ENCODE measurements around the gene PSEN2. TPM values are rescaled to one million over a fixed set of nuclear protein-coding genes. Genes with fewer than 3 reads are reported as not detected.

Gene PSEN2
- total and polyA plus RNA-seq, 10 of the 15 experiments (the other 5 are each of a cell fraction or from before 2014, with no cell fraction given) = 0.90 to 13.3 (median 7.0) TPM

GRCh38 chr1:226939438-226940028 lies 69.1 kb downstream of the PSEN2 start (continued):
- no peak for TF ChIP-seq PAX5 (IDR thresholded peaks at IDR 0.05; ENCODE audit: borderline replicate concordance, low read depth, low read length)
- TF ChIP-seq RCOR1 (conservative IDR thresholded peaks at IDR 0.05; ENCODE audit: low read depth, low read length) = no peak
- 0 out of 4 replicates have a peak, but pooled peaks of 1 of the 2 experiments have one; percentile 28 for TF ChIP-seq IKZF2 (IDR thresholded peaks at IDR 0.05)
- 0 out of 3 replicates have a peak, but pooled peaks of 1 of the 2 experiments have one; percentile 7 for TF ChIP-seq EGR1 (IDR thresholded peaks at IDR 0.05; ENCODE audit: borderline replicate concordance in 1 of 2, low read depth in 2 of 2, low read length in 2 of 2)
- no peak for TF ChIP-seq NR2C2 (IDR thresholded peaks at IDR 0.05; ENCODE audit: borderline replicate concordance, control insufficient read depth, insufficient read length, low read depth)
- TF ChIP-seq SMAD1 (IDR thresholded peaks at IDR 0.05; ENCODE audit: low read depth, partially characterized antibody) = no peak
- TF ChIP-seq NKRF (conservative IDR thresholded peaks at IDR 0.05) = peak; percentile 73
- TF ChIP-seq TBL1XR1 (IDR thresholded peaks at IDR 0.05; ENCODE audit: low read depth, low read length) = no peak
- TF ChIP-seq ATF3 (IDR thresholded peaks at IDR 0.05; ENCODE audit: borderline replicate concordance, extremely low read depth, low read depth, low read length) = no peak
- no peak for TF ChIP-seq ZNF24 (IDR thresholded peaks at IDR 0.05)
- no peak for TF ChIP-seq BMI1 (IDR thresholded peaks at IDR 0.05; ENCODE audit: borderline replicate concordance)
- TF ChIP-seq TARDBP (IDR thresholded peaks at IDR 0.05; ENCODE audit: borderline replicate concordance) = peak; percentile 80; the same call in 1 of the 2 replicates
- TF ChIP-seq HDAC6 (IDR thresholded peaks at IDR 0.05; ENCODE audit: unreplicated experiment) = no peak
- TF ChIP-seq PAX8 (IDR thresholded peaks at IDR 0.05) = no peak
- TF ChIP-seq KDM1A (IDR thresholded peaks at IDR 0.05; ENCODE audit: borderline replicate concordance) = no peak
- no peak for TF ChIP-seq RAD51 (IDR thresholded peaks at IDR 0.05)
- no peak for TF ChIP-seq IRF4 (IDR thresholded peaks at IDR 0.05; ENCODE audit: low read depth, low read length)
- TF ChIP-seq ZNF207 (IDR thresholded peaks at IDR 0.05; ENCODE audit: borderline replicate concordance) = no peak
- no peak for TF ChIP-seq E2F8 (IDR thresholded peaks at IDR 0.05; ENCODE audit: low read depth, partially characterized antibody)
- TF ChIP-seq SPI1 (IDR thresholded peaks at IDR 0.05; ENCODE audit: borderline replicate concordance, insufficient read depth, low read depth, low read length) = peak; percentile 44; the same call in 1 of the 2 replicates
- no peak for TF ChIP-seq ZNF217 (IDR thresholded peaks at IDR 0.05)
- TF ChIP-seq MXI1 (IDR thresholded peaks at IDR 0.05; ENCODE audit: low read depth, low read length) = no peak
- TF ChIP-seq KAT2A (conservative IDR thresholded peaks at IDR 0.05; ENCODE audit: control insufficient read depth, low read depth, low read length) = no peak
- TF ChIP-seq CEBPB (IDR thresholded peaks at IDR 0.05; ENCODE audit: borderline replicate concordance in 1 of 2, low read depth in 2 of 2, low read length in 2 of 2) = no peak
- peak; percentile 97 for TF ChIP-seq POLR2AphosphoS5 (IDR thresholded peaks at IDR 0.05; ENCODE audit: low read length)
- peak; percentile 89; the same call in 1 of the 2 replicates for TF ChIP-seq RB1 (IDR thresholded peaks at IDR 0.05; ENCODE audit: borderline replicate concordance)
- no peak for TF ChIP-seq ESRRA (IDR thresholded peaks at IDR 0.05; ENCODE audit: low read length)
- TF ChIP-seq CHD2 (IDR thresholded peaks at IDR 0.05; ENCODE audit: borderline replicate concordance, low read depth, low read length) = no peak

Measured in GM12878 (cell line).